ENCODE results near the gene SLC27A6. TPM values are rescaled to one million over a fixed set of nuclear protein-coding genes. Genes with fewer than 3 reads are reported as not detected.

The SLC27A6 gene
- total RNA-seq, 1 donor from 2014 or later, result 7.4 TPM

DNA sequence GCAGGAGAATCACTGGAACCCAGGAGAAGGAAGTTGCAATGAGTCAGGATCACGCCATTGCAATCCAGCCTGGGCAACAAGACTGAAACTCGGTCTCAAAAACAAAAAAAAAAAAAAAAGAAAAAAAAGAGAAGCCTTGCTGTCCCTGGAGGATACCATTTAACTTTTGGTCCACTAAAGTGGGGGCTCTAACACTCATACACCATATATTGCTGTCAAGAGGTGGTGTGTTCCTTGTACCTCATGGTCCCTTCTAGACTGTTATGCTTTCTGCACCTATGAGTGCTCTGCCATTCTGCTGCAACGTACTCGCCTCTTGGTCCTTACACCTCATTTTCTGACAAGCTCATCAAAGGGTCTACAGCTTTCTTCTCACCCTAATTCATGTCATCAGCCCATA is 77.0 kb downstream of the SLC27A6 start:
- H4K20me1 ChIP-seq (ENCODE audit: low read depth), result no peaks in the 10 kb centered on the region
- no peak for DNase-seq (ENCODE audit: low spot score)
- H3K36me3 ChIP-seq, result no peaks in the 10 kb centered on the region
- H3K9ac ChIP-seq, result no peak overlapping the region
- H3K4me1 Mint-ChIP-seq, result no peaks in the 10 kb centered on the region
- H3K27me3 ChIP-seq, result no peaks in the 10 kb centered on the region
- H3K79me2 ChIP-seq (ENCODE audit: low read depth), result no peaks in the 10 kb centered on the region
- H3K9me3 Mint-ChIP-seq, result peaks cover 3% of the 10 kb centered on the region
- no peak for TF ChIP-seq EZH2 (IDR thresholded peaks at IDR 0.05)
- TF ChIP-seq, protein P1, sequence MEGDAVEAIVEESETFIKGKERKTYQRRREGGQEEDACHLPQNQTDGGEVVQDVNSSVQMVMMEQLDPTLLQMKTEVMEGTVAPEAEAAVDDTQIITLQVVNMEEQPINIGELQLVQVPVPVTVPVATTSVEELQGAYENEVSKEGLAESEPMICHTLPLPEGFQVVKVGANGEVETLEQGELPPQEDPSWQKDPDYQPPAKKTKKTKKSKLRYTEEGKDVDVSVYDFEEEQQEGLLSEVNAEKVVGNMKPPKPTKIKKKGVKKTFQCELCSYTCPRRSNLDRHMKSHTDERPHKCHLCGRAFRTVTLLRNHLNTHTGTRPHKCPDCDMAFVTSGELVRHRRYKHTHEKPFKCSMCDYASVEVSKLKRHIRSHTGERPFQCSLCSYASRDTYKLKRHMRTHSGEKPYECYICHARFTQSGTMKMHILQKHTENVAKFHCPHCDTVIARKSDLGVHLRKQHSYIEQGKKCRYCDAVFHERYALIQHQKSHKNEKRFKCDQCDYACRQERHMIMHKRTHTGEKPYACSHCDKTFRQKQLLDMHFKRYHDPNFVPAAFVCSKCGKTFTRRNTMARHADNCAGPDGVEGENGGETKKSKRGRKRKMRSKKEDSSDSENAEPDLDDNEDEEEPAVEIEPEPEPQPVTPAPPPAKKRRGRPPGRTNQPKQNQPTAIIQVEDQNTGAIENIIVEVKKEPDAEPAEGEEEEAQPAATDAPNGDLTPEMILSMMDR (IDR thresholded peaks at IDR 0.05), result no peak
- TF ChIP-seq EZH2phosphoT487 (IDR thresholded peaks at IDR 0.05), result no peak
- H3K27ac Mint-ChIP-seq, result no peak overlapping the region
- no peak overlapping the region for H2AFZ ChIP-seq (replicated peaks)
- H3K4me3 Mint-ChIP-seq, result no peak overlapping the region
- H3F3A ChIP-seq (ENCODE audit: low read depth), result no peaks in the 10 kb centered on the region
- no peaks in the 10 kb centered on the region for H3K4me1 ChIP-seq
- no peaks in the 10 kb centered on the region for H3K9me3 ChIP-seq (ENCODE audit: low read depth)
- H3K4me2 ChIP-seq, result no peak overlapping the region
- H3K27me3 Mint-ChIP-seq (ENCODE audit: insufficient read depth, low read depth), result no peaks in the 10 kb centered on the region
- no peaks in the 10 kb centered on the region for H3K36me3 Mint-ChIP-seq
- no peak overlapping the region for H3K4me3 ChIP-seq
- no peak overlapping the region for H3K27ac ChIP-seq

DNA sequence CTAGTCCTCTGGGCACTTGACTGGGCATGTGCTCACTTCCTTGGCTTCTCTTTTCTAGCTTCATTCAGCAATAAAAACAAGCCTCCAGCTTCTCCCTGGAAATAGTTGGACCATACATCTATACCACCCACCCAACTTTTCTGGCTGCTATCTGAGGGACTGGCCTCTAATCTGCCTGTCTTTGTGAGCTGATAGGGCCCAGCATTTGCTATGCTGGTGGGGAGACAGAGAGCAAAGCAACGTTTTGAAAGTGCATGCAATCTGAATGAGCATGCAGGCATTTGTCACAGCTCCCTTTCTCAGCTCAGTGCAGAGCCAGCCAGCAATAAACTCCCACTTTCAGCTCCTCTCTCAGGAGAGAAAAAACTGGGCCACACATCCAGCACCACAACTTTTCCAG is 78.6 kb downstream of the SLC27A6 start:
- Histone ChIP-seq H3K9me3 (ENCODE audit: low read depth) (no peaks in the 10 kb centered on the region), H3K4me3 (no peak overlapping the region), H3K36me3 (no peaks in the 10 kb centered on the region), H3K27ac (no peak overlapping the region), H3K9ac (no peak overlapping the region), H2AFZ (replicated peaks) (no peak overlapping the region), H3K4me2 (no peak overlapping the region), H3K79me2 (ENCODE audit: low read depth) (no peaks in the 10 kb centered on the region), H3K27me3 (no peaks in the 10 kb centered on the region), H3F3A (ENCODE audit: low read depth) (no peaks in the 10 kb centered on the region), H3K4me1 (no peaks in the 10 kb centered on the region), H4K20me1 (ENCODE audit: low read depth) (no peaks in the 10 kb centered on the region)
- Mint-ChIP-seq H3K27ac (no peak overlapping the region), H3K9me3 (peaks cover 3% of the 10 kb centered on the region), H3K4me1 (no peaks in the 10 kb centered on the region), H3K36me3 (no peaks in the 10 kb centered on the region), H3K4me3 (no peak overlapping the region), H3K27me3 (ENCODE audit: insufficient read depth, low read depth) (no peaks in the 10 kb centered on the region)
- TF ChIP-seq, protein P1 (IDR thresholded peaks at IDR 0.05), result no peak
- TF ChIP-seq EZH2phosphoT487 (IDR thresholded peaks at IDR 0.05) (no peak), EZH2 (IDR thresholded peaks at IDR 0.05) (no peak)
- no peak for DNase-seq (ENCODE audit: low spot score)

DNA sequence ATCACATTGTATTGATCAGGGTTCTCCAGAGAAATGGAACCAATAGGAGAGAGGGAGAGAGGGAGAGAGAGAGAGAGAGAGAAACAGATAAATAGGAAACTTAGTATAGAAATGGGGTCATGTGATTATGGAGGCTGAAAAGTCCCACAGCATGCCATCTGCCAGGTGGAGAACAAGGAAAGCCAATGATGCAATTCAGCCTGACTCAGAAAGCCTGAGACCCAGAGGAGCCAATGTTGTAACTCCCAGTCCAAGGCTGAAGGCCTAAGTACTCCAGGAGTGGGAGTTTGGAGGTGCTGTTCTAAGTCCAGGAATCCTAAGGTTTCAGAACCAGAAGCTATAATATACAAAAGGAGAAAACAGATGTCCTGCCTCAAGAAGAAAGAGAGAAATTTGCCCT is 80.9 kb downstream of the SLC27A6 start:
- Histone ChIP-seq H4K20me1 (ENCODE audit: low read depth) (no peaks in the 10 kb centered on the region), H3F3A (ENCODE audit: low read depth) (no peaks in the 10 kb centered on the region), H3K4me2 (no peak overlapping the region), H3K4me3 (no peak overlapping the region), H3K79me2 (ENCODE audit: low read depth) (no peaks in the 10 kb centered on the region), H3K9me3 (ENCODE audit: low read depth) (no peaks in the 10 kb centered on the region), H3K36me3 (no peaks in the 10 kb centered on the region), H2AFZ (replicated peaks) (no peak overlapping the region), H3K27ac (no peak overlapping the region), H3K27me3 (no peaks in the 10 kb centered on the region), H3K4me1 (no peaks in the 10 kb centered on the region), H3K9ac (no peak overlapping the region)
- no peaks in the 10 kb centered on the region for H3K27me3 Mint-ChIP-seq (ENCODE audit: insufficient read depth, low read depth)
- DNase-seq (ENCODE audit: low spot score), result no peak
- H3K9me3 Mint-ChIP-seq, result peaks cover 3% of the 10 kb centered on the region
- H3K4me3 Mint-ChIP-seq, result no peak overlapping the region
- no peak overlapping the region for H3K27ac Mint-ChIP-seq
- H3K4me1 Mint-ChIP-seq, result no peaks in the 10 kb centered on the region
- no peaks in the 10 kb centered on the region for H3K36me3 Mint-ChIP-seq
- TF ChIP-seq, protein P1 (IDR thresholded peaks at IDR 0.05), result no peak

DNA sequence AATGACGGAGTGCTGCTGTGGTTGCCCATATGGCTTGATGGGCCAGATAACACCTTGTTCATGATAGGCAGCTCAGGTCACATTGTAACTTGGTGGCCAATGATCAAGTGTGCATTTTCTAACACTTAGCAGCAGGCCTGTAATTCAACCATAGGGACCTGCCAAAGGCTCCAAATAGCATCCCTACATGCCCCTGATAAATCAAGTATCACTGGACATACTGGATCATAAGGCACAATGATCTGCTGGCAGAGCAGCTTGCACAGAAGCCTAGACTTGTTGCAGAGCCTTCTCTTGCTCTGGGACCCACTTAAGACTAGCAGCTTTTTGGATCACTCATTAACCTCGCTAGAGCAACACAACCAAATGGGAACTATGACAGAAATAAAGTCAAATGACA is 83.2 kb downstream of the SLC27A6 start:
- H3K27me3 Mint-ChIP-seq (ENCODE audit: insufficient read depth, low read depth), result no peaks in the 10 kb centered on the region
- no peaks in the 10 kb centered on the region for H3K36me3 Mint-ChIP-seq
- TF ChIP-seq EZH2 (IDR thresholded peaks at IDR 0.05) (no peak), EZH2phosphoT487 (IDR thresholded peaks at IDR 0.05) (no peak)
- TF ChIP-seq, protein P1 (IDR thresholded peaks at IDR 0.05), result no peak
- no peaks in the 10 kb centered on the region for H3K4me1 Mint-ChIP-seq
- H3K9ac ChIP-seq, result no peak overlapping the region
- H3K27ac Mint-ChIP-seq, result no peak overlapping the region
- H3K9me3 ChIP-seq (ENCODE audit: low read depth), result no peaks in the 10 kb centered on the region
- no peaks in the 10 kb centered on the region for H3F3A ChIP-seq (ENCODE audit: low read depth)
- H3K9me3 Mint-ChIP-seq, result peaks cover 3% of the 10 kb centered on the region
- H4K20me1 ChIP-seq (ENCODE audit: low read depth), result no peaks in the 10 kb centered on the region
- DNase-seq (ENCODE audit: low spot score), result no peak
- no peak overlapping the region for H2AFZ ChIP-seq (replicated peaks)
- no peaks in the 10 kb centered on the region for H3K4me1 ChIP-seq
- no peaks in the 10 kb centered on the region for H3K36me3 ChIP-seq
- no peak overlapping the region for H3K4me3 ChIP-seq
- no peak overlapping the region for H3K27ac ChIP-seq
- H3K27me3 ChIP-seq, result no peaks in the 10 kb centered on the region
- H3K4me3 Mint-ChIP-seq, result no peak overlapping the region
- no peaks in the 10 kb centered on the region for H3K79me2 ChIP-seq (ENCODE audit: low read depth)
- H3K4me2 ChIP-seq, result no peak overlapping the region
